Measurements from ENCODE around the gene EME1.

DNA sequence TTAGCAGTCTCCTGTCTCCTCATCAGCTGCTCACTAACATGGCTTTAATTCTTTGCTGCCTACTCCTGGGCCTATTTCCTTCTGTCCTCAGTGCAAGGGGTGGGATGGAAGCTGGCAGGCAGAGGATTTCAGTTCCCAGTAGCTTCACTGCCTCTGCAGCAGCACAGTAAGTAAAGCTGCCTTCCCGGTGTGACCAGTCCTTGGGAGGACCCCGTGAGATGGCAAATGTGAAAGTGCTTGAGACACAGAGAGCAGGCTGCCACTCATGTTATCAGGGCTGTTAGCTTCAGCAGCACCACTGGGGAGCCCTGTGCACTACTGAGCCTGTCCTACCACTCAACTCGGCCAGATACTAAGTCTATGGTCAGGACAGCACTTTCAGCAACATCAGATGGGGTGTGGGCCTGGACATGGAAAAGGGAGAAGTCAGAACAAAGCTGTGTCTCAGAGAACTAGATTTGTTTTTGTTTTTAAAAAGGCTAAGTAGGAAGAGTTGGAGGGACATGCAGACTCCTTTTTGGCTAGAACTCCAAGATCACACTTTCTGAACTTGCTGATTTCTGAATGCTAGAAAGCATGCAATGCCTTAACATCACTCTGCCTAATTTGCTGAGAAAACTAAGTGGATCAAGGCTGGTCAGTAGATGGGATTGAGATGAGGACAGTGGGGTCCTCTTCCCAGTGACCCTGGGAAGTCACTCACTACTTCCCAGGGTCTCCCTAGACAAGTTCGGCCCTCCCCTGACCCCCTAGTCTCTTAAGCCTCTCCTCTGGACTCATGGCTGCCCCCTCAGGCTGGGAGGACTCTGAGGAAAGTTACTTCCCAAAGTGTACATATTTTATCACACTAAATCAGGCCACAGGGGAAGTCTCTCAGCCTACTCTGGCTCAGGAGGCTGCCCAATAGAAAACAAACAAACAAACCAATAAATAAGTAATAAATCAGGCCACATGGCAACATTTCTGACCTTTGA lies 54.1 kb downstream of the EME1 start:
- TF ChIP-seq, protein P1, sequence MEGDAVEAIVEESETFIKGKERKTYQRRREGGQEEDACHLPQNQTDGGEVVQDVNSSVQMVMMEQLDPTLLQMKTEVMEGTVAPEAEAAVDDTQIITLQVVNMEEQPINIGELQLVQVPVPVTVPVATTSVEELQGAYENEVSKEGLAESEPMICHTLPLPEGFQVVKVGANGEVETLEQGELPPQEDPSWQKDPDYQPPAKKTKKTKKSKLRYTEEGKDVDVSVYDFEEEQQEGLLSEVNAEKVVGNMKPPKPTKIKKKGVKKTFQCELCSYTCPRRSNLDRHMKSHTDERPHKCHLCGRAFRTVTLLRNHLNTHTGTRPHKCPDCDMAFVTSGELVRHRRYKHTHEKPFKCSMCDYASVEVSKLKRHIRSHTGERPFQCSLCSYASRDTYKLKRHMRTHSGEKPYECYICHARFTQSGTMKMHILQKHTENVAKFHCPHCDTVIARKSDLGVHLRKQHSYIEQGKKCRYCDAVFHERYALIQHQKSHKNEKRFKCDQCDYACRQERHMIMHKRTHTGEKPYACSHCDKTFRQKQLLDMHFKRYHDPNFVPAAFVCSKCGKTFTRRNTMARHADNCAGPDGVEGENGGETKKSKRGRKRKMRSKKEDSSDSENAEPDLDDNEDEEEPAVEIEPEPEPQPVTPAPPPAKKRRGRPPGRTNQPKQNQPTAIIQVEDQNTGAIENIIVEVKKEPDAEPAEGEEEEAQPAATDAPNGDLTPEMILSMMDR (IDR thresholded peaks at IDR 0.05; ENCODE audit: poor library complexity, severe bottlenecking) = no peak
- TF ChIP-seq EP300 (conservative IDR thresholded peaks at IDR 0.05; ENCODE audit: poor library complexity, severe bottlenecking) (no peak), TAF1 (IDR thresholded peaks at IDR 0.05; ENCODE audit: low read depth) (no peak), POLR2AphosphoS5 (IDR thresholded peaks at IDR 0.05) (no peak), EZH2 (IDR thresholded peaks at IDR 0.05; ENCODE audit: borderline replicate concordance, insufficient read depth, low read length, poor library complexity, severe bottlenecking) (no peak), MXI1 (conservative IDR thresholded peaks at IDR 0.05; ENCODE audit: poor library complexity, severe bottlenecking) (no peak)
- TF ChIP-seq, protein P2, sequence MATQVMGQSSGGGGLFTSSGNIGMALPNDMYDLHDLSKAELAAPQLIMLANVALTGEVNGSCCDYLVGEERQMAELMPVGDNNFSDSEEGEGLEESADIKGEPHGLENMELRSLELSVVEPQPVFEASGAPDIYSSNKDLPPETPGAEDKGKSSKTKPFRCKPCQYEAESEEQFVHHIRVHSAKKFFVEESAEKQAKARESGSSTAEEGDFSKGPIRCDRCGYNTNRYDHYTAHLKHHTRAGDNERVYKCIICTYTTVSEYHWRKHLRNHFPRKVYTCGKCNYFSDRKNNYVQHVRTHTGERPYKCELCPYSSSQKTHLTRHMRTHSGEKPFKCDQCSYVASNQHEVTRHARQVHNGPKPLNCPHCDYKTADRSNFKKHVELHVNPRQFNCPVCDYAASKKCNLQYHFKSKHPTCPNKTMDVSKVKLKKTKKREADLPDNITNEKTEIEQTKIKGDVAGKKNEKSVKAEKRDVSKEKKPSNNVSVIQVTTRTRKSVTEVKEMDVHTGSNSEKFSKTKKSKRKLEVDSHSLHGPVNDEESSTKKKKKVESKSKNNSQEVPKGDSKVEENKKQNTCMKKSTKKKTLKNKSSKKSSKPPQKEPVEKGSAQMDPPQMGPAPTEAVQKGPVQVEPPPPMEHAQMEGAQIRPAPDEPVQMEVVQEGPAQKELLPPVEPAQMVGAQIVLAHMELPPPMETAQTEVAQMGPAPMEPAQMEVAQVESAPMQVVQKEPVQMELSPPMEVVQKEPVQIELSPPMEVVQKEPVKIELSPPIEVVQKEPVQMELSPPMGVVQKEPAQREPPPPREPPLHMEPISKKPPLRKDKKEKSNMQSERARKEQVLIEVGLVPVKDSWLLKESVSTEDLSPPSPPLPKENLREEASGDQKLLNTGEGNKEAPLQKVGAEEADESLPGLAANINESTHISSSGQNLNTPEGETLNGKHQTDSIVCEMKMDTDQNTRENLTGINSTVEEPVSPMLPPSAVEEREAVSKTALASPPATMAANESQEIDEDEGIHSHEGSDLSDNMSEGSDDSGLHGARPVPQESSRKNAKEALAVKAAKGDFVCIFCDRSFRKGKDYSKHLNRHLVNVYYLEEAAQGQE (IDR thresholded peaks at IDR 0.05; ENCODE audit: borderline replicate concordance) = no peak

Data from neural cell (in vitro differentiated cells).